Activated CD8-positive, alpha-beta T cell treated with anti-CD3 and anti-CD28 coated beads for 36 hours (primary cell): ENCODE measurements around the gene PTDSS2. TPM values are rescaled to one million over a fixed set of nuclear protein-coding genes. Genes with fewer than 3 reads are reported as not detected.

ENCODE experiments used
- ATAC-seq: fragments of 200-7000 bp; cut with Tn5 transposase; one replicate; pipeline ENCODE4 v1.10.0; 2021; ENCODE audit warnings: mild to moderate bottlenecking, moderate library complexity
- CTCF ChIA-PET: fragments of 350-600 bp; sonication (Branson Sonifier 250); formaldehyde crosslinking; loops from one replicate; lab custom pipeline; 2021; ENCODE audit warnings: antibody characterized with exemption; lab: Charles Lee
- POLR2A ChIA-PET: fragments of 350-600 bp; sonication (Branson Sonifier 250); formaldehyde crosslinking; loops from one replicate; lab custom pipeline; 2021; ENCODE audit warnings: antibody characterized with exemption; lab: Charles Lee
- DNase-seq: peaks from one replicate; pipeline ENCODE4 v3.0.0-alpha.2; 2020
- H3K27ac Mint-ChIP-seq: one replicate; pipeline ENCODE4 v1.8.0; 2021; ENCODE audit warnings: mild to moderate bottlenecking, mixed read lengths
- H3K27me3 Mint-ChIP-seq: one replicate; pipeline ENCODE4 v1.8.0; 2021; ENCODE audit warnings: mixed read lengths
- H3K36me3 Mint-ChIP-seq: one replicate; pipeline ENCODE4 v1.8.0; 2021; ENCODE audit warnings: low read depth, mixed read lengths
- H3K4me1 Mint-ChIP-seq: one replicate; pipeline ENCODE4 v1.8.0; 2021; ENCODE audit warnings: low read depth, mixed read lengths
- H3K4me3 Mint-ChIP-seq: one replicate; pipeline ENCODE4 v1.8.0; 2021; ENCODE audit warnings: mild to moderate bottlenecking, moderate library complexity, mixed read lengths
- H3K9me3 Mint-ChIP-seq: one replicate; pipeline ENCODE4 v1.8.0; 2021; ENCODE audit warnings: mixed read lengths
- intact Hi-C: fragments of 100-400 bp; cut with micrococcal nuclease; formaldehyde crosslinking; loops from one replicate; pipeline ENCODE4 v1.10.0; 2022
- total RNA-seq, 2 experiments: library from RNA; stranded (reverse); gene quantifications; one replicate each; pipeline ENCODE4 v1.2.3, GENCODE V29; 2021
- TF ChIP-seq, protein P1 (sequence below): fragments of 200-600 bp; IDR thresholded peaks from one replicate; pipeline ENCODE4 v1.8.0; 2022; ENCODE audit warnings: antibody characterized with exemption, mild to moderate bottlenecking

Gene PTDSS2
- total RNA-seq, 2 experiments from 2014 or later: 17.4 to 18.0 TPM

DNA sequence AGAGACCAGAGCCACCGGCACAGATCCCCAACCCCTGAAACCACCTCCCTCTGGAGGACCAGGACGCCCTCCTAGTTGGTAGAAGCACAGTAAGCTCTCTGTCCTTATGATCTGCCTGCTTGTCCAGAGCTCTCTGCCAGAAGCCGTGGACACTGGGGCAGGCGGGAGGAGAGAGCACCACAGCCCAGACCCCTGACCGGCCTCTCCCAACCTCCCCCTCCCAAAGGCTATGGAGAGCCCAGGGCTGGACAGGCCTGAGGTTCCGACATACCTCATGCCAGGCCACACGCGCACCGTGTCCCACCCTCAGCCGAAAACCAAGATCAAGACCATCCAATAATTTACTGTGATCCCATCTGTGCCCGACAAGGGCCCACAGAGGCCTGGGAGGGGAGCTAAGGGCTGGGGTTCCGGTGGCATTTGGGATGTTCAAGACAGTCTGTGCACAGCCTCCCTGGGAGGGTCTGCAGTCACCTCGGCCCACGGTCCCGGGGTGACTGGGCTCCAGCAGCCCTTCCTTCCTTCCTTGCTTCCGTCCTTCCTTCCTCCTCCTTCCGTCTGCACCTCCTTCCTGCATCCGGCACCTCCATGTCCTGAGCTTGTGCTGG, 81.9 kb downstream of the PTDSS2 start:
- ChIA-PET CTCF (interaction anchor here (1.1 to 5.6 kb wide), 2 partner anchors 11 to 13 kb away, joined by 3 to 29 read pairs; no protein-coding TSS in a partner anchor), POLR2A (interaction anchor here (1.1 to 2.0 kb wide), 3 partner anchors 13 to 25 kb away, joined by 3 to 5 read pairs (median 3); partner anchors contain the start of gene RNH1)
- Mint-ChIP-seq H3K27ac (no peak overlapping the region), H3K36me3 (no peaks in the 10 kb centered on the region), H3K4me1 (no peaks in the 10 kb centered on the region), H3K27me3 (no peaks in the 10 kb centered on the region), H3K4me3 (no peak overlapping the region), H3K9me3 (no peaks in the 10 kb centered on the region)
- ATAC-seq (no peak), DNase-seq (no peak)
- TF ChIP-seq, protein P1, sequence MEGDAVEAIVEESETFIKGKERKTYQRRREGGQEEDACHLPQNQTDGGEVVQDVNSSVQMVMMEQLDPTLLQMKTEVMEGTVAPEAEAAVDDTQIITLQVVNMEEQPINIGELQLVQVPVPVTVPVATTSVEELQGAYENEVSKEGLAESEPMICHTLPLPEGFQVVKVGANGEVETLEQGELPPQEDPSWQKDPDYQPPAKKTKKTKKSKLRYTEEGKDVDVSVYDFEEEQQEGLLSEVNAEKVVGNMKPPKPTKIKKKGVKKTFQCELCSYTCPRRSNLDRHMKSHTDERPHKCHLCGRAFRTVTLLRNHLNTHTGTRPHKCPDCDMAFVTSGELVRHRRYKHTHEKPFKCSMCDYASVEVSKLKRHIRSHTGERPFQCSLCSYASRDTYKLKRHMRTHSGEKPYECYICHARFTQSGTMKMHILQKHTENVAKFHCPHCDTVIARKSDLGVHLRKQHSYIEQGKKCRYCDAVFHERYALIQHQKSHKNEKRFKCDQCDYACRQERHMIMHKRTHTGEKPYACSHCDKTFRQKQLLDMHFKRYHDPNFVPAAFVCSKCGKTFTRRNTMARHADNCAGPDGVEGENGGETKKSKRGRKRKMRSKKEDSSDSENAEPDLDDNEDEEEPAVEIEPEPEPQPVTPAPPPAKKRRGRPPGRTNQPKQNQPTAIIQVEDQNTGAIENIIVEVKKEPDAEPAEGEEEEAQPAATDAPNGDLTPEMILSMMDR: no peak
- intact Hi-C loops: no loop called here

DNA sequence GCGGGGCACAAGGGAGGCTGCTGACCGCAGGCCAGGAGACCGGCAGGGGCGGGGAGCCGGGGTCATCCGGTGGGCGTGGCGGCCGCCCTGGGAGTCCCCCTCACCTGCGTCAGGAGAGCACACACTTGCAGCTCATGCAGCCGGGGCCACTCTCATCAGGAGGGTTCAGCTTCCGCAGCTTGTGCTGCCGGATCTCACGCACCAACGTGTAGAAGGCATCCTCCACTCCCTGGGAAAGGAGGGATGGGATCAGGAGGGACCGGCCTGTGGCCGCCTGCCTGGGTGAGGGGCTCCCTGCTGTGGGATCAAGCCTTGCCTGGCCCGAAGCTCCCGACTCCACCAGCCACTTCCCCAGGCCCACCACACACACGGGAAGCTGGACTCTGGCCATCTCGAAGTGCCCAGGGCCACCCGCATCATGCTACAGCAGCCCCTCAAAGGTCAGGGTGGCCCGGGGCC, 82.5 kb downstream of the PTDSS2 start:
- no peaks in the 10 kb centered on the region for H3K9me3 Mint-ChIP-seq
- TF ChIP-seq, protein P1: no peak
- no peak overlapping the region for H3K27ac Mint-ChIP-seq
- no peak for DNase-seq
- no peak overlapping the region for H3K4me3 Mint-ChIP-seq
- no peak for ATAC-seq
- intact Hi-C loops: no loop called here
- no peaks in the 10 kb centered on the region for H3K36me3 Mint-ChIP-seq
- no peaks in the 10 kb centered on the region for H3K27me3 Mint-ChIP-seq
- no peaks in the 10 kb centered on the region for H3K4me1 Mint-ChIP-seq
- CTCF ChIA-PET: interaction anchor here (1.1 to 5.6 kb wide), 2 partner anchors 11 to 14 kb away, joined by 3 to 29 read pairs; no protein-coding TSS in a partner anchor
- POLR2A ChIA-PET: interaction anchor here (1.1 to 2.0 kb wide), 2 partner anchors 13 to 19 kb away, joined by 3 to 5 read pairs; no protein-coding TSS in a partner anchor

DNA sequence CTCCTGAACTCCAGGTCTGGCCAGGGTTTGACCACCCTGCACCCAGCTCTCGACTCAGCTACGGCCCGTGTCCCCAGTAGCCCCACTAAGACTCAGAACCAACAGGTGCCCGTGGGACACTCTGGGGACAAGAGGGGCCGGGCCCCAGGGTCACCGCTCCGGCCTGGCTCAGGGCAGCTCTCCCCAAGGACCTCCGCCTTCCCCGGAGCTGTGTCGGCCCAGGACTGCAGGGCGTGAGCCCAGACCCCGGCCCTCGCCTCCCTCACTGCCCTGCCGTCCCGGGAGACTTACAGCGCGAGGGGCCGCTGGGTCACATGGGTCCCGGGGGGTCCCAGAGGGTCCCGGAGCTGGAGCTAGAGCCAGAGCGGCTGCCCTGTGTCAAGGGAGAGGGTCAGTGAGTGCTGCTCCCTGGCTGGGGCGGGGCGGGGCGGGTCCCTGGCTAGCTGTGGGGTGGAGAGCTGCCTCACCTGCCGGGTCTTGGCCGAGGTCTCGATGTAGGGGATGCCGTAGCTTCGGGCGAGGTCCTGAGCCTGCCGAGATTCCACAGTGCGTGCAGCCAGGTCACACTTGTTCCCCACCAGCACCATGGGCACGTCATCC, 83.0 kb downstream of the PTDSS2 start:
- no peak overlapping the region for H3K4me3 Mint-ChIP-seq
- intact Hi-C loops: no loop called here
- no peaks in the 10 kb centered on the region for H3K36me3 Mint-ChIP-seq
- H3K27me3 Mint-ChIP-seq: no peaks in the 10 kb centered on the region
- no peak for DNase-seq
- TF ChIP-seq, protein P1: no peak
- ATAC-seq: no peak
- H3K4me1 Mint-ChIP-seq: peaks cover 4% of the 10 kb centered on the region
- no peaks in the 10 kb centered on the region for H3K9me3 Mint-ChIP-seq
- ChIA-PET CTCF (interaction anchor here (1.1 to 5.6 kb wide), 2 partner anchors 12 to 14 kb away, joined by 3 to 29 read pairs; no protein-coding TSS in a partner anchor), POLR2A (interaction anchor here (0.8 to 2.0 kb wide), 5 partner anchors 14 to 193 kb away, joined by 3 to 5 read pairs (median 3); no protein-coding TSS in a partner anchor)
- H3K27ac Mint-ChIP-seq: no peak overlapping the region

DNA sequence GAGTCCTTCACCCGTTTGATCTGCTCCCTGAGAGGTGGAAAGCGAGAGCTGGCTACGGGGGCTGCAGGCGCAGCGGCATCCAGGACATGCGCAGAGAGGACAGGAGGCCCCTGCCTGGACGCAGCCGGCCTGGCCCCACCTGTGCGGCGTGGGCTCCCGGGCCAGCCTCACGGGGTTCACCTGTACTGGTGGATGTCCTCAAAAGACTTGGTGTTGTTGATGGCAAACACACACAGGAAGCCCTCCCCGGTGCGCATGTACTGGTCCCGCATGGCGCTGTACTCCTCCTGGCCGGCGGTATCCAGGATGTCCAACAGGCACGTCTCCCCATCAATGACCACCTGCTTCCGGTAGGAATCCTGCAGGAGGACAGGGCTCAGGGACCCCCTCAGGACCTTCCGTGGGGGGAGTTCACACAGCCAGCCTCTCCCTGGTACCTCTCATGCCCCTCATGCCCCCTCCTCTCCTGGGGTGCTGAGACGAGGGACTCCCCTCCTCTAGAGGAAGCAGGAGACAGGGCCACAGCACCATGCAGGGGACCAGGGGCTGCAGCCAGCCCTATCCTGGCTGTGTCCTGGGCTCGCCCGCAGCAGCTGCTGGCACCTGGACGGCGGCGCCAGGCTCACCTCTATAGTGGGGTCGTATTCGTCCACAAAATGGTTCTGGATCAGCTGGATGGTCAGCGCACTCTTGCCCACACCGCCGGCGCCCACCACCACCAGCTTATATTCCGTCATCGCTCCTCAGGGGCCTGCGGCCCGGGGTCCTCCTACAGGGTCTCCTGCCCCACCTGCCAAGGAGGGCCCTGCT, 83.7 kb downstream of the PTDSS2 start:
- DNase-seq (no peak), ATAC-seq (no peak)
- Mint-ChIP-seq H3K36me3 (no peaks in the 10 kb centered on the region), H3K4me1 (peaks cover 4% of the 10 kb centered on the region), H3K27ac (no peak overlapping the region), H3K9me3 (no peaks in the 10 kb centered on the region), H3K27me3 (no peaks in the 10 kb centered on the region), H3K4me3 (peak overlapping the region; percentile 70)
- ChIA-PET POLR2A (interaction anchor here (0.8 to 1.4 kb wide), 4 partner anchors 15 to 192 kb away, joined by 3 to 5 read pairs (median 3); no protein-coding TSS in a partner anchor), CTCF (interaction anchor here (5.6 kb wide), 1 partner anchor 15 kb away, joined by 29 read pairs; no protein-coding TSS in a partner anchor)
- intact Hi-C loops: no loop called here
- TF ChIP-seq, protein P1: no peak
